Middle frontal gyrus (tissue), 1 donor: ENCODE data around the gene NCAPH2.
A peak's percentile ranks its signal among the peaks of the same experiment; 100 is the strongest.

Experiments used
- DNase-seq: peaks from one replicate; pipeline ENCODE4 v3.0.0-alpha.2; 2015; ENCODE audit warnings: low spot score; ENCODE audit errors: extremely low spot score

The NCAPH2 gene

DNA sequence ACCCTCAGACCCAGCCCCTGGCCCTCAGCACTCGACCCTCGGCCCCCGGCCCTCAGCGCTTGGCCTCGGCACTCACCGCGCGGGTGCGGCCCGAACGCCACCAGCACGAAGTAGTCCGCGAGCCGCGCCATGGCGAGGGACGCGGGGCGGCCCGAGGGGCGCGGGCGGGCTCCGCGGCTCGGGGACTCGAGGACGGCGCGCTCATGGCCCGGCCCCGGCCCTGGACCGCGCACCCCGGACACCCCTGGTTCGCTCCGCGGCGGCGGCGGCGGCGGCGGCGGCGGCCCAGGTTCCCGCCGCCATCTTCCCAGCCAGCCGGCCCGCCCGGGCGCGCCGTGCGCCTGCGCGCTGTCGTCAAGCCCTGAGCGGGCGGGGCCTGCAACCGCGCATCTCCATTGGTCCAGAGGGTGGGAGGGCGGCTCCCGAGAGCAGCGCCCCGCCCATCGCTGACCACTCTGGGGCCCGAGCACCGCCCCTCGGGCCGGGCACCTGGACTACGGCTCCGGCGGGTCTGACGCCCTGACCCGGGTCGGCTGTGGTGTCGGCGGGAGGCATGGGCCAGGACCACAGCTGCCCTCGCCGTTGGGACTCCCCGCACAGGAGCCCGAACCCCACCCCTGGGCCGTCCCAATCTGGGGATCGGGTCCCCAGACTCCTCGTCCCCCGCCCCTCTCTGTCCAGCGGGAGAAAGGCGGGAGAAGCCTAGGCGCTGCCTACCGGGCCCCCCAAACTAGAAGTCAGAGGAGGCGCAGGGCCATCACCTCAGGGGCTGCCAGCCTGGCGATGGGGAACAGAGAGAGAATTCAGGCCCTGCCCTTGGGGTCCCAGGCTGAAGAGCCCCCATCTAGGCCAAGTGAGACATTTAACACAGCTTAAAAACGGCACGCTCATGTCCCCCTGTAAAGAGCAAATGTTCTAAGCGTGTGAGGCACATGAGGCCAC, 33.0 kb upstream of the NCAPH2 start, which contains the start of gene SBF1:
Gene SBF1, minus strand, starts transcription at position 326 of the 942 bp plus-strand sequence. Its CDS starts 195 bp downstream, at position 131.
- peak; percentile 87 for DNase-seq

GRCh38 chr22:50475652-50476002, 32.4 kb upstream of the NCAPH2 start:
- DNase-seq = no peak

- no peak for DNase-seq
Observed at GRCh38 chr22:50476868-50477267, 31.2 kb upstream of the NCAPH2 start.

DNA sequence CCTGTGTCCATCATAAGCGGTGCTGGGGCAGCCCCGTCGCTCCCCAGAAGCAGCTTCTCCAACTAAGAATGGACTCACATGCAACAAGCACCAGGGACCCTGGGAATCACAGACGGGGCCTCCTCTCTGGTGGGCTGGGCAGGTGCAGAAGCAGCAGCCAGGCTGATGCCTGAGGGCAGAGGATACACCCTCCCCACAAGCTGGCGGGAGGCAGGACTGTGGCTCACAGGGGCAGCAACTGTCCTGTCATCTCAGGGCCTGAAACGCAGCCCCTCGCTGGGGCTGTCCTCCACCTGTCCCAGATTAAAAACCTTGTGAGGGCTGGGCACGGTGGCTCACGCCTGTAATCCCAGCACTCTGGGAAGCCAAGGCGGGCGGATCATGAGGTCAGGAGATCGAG, 30.1 kb upstream of the NCAPH2 start:
- DNase-seq = no peak

DNA sequence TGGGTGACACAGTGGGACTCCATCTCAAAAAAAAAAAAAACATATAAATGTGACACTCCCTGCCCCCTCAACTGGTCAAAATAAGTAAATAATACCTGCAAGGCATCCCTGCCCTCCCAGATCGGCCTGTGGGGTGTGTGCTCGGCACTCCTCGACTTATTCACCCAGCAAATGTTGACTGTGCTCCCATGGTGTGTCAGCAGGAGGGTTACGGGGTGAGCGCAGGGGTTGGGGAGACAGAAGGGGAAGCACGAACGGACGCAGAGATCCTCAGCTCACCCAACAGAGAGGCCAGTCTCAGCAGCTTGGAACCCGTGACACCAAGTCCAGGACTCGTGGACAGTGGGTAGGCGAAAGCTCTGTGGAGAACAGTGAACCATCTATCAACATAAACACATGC, 28.3 kb upstream of the NCAPH2 start:
- DNase-seq = no peak

DNA sequence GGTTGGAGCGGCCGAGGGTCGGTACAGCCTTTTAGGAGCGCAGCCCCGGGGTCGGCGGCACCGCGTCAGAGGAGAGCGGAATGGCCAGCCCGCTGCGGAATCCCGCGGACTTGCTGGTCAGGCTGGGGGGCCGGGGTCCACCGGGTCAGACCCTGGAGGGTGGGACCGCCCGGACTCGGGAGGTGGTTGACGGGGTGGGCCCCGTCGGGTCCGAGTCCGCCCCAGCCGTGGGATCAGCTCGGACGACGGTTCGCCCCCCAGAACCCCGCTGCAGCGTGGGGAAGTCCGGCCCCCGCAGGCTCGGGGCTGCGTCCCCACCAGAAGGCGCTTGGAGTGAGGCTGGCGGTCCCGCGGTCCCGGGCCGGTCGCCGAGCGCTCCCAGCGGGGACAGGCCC, 27.0 kb upstream of the NCAPH2 start:
- no peak for DNase-seq

GRCh38 chr22:50481440-50482106, 26.5 kb upstream of the NCAPH2 start, which contains the start of gene ADM2:
Gene ADM2, plus strand, starts transcription at chr22:50481543. Its CDS starts 305 bp downstream, at chr22:50481848.
- DNase-seq = no peak

DNA sequence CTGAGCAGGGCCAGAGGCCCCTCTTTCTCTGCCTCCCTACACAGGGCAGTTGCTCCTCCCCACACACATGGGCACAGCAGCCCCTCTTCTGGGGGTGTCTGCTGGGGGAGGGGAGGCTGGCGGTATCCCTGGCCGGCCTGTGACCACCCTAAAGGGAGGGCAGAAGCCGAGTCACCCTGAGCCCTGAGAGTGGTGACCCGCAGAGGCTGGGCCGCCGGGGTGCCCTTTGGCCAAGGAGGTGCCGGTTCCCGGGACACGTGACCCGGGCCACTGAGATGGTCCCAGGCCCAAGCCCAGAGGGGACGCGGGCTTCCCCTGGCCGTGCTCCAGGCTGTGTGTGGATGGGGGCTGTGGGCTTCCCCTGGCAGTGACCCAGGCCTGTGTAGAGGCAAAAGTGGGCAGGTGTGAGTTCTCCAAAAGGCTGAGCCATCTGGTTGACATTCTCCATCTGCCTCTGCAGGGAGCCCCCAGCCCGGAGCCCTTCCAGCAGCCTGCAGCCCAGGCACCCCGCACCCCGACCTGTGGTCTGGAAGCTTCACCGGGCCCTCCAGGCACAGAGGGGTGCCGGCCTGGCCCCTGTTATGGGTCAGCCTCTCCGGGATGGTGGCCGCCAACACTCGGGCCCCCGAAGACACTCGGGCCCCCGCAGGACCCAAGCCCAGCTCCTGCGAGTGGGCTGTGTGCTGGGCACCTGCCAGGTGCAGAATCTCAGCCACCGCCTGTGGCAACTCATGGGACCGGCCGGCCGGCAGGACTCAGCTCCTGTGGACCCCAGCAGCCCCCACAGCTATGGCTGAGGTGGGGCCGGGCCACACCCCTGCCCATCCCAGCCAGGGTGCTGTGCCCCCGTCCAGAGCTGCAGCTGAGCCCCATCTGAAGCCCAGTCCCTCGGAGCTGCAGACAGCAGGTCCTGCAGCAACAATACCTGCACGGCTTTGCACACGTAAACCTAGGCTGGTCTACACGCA, 25.6 kb upstream of the NCAPH2 start:
- no peak for DNase-seq

GRCh38 chr22:50483106-50483505, 24.9 kb upstream of the NCAPH2 start:
- no peak for DNase-seq

- no peak for DNase-seq
Observed at GRCh38 chr22:50483556-50483955, 24.5 kb upstream of the NCAPH2 start.

- no peak for DNase-seq
Observed at GRCh38 chr22:50483977-50484853, 23.8 kb upstream of the NCAPH2 start.

DNA sequence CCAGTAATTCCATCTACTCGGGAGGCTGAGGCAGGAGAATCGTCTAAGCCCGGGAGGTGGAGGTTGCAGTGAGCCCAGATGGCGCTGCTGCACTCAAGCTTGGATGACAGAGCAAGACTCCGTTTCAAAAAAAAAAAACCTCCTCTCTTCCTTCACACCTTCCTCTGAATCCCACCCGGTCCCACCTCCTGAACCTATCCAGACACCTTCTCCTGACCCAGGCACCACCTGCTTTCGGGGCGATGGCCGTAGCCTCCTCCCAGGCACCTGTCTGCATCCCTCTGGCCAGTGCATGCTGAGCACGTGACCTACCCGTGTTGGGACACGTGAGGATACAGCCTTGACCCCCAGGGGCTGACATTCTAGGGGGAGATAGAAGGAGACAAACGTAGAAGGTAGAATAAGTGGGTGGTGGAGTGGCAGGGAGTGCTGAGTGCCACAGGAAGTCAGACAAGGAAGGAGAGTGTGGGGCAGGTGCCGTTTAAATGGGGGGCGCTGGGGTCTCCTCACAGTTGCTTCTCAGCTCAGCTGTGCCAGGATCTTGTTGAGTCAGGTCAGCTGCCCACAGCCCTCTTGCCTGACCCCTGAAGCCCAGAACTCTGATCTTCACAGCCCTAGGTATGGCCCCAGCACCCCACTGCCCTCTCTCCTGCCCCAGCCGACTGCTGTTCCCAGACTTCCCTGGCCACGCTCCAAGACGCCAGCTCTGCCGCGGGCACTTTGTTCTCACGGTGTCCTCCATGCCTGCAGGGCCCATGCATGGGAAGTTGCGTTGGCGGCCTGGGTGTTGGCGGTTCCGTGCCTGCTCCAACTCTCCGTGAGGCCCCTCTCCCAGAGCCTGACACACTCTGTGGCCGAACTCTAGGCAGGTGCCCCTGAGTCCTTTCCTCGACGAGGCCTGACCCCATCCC, 22.5 kb upstream of the NCAPH2 start:
- DNase-seq = no peak

DNA sequence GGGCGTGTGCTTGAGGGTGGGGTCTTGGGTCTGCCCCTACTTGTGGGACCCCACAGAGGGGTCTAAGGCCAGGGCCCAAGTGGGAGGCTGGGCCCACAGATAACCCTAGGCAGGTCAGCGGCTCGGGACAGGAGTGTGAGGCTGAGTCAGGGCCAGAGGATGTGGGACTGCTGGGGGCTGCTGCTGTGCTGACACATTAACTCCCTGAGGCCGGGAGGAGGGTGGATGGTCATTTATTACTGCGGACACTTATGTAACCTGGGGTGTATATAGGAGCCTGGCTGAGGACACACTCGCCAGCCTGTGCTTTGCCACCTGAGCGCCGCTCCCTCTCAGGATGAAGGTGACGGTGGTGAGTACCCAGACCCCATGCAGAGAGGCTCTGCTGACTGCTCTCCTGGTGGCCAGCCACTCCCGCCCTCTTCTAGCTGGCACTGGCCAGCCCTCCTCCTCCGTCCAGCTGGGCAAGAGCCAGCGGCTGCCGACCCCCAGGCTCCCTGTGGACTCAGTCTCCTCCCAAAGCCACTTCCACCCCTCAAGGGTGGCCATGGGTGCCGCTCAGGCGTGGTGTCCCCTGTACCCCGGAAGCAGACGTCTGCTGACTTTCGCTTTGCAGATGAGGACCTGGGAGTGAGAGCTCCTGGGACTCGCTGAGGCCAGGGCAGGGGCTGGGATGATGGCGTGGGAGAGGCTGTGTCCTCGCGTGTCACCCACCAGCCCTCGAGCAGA, 21.3 kb upstream of the NCAPH2 start, which contains the start of gene MIOX:
Gene MIOX, plus strand, starts transcription at position 299 of the 729 bp plus-strand sequence. Its CDS starts 39 bp downstream, at position 338.
- DNase-seq = no peak

GRCh38 chr22:50487290-50488005, 20.6 kb upstream of the NCAPH2 start:
- DNase-seq = no peak

DNA sequence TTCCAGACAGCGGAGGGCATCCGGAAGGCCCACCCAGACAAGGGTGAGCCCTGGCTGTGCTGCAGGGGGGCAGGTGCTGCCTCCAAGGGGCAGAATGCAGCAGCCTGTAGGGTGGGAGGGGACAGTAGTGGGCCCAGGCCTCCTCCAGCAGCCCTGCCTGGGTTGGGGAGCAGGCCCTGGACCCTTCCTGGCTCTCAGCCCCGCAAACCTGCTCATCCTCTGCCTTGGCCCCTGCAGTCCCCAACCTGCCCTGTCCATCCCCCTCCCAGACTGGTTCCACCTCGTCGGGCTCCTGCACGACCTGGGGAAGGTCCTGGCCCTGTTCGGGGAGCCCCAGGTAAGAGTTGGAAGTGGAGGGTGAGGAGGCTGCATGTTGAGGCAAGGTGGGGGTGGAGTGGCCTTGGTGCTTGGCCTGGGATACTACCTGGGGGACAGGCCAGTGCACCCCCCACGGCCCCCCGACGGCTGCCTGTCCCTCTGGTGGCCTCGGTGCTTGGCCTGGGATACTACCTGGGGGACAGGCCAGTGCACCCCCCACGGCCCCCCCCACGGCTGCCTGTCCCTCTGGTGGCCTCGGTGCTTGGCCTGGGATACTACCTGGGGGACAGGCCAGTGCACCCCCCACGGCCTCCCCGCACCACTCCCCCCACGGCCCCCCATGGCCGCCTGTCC, 19.9 kb upstream of the NCAPH2 start:
- no peak for DNase-seq

- no peak for DNase-seq
Observed at GRCh38 chr22:50488886-50489285, 19.1 kb upstream of the NCAPH2 start.
